ENCODE data around the gene LIN28A.
A peak's percentile ranks its signal among the peaks of the same experiment; 100 is the strongest.

The LIN28A gene

GRCh38 chr1:26375081-26375480 is 35.5 kb upstream of the LIN28A start:
- Histone ChIP-seq H4K20me1 (ENCODE audit: insufficient read depth, low read length) (0 out of 2 replicates have a peak, but pooled peaks cover 2% of the 10 kb centered on the region), H3K4me1 (ENCODE audit: insufficient read depth, low read length) (peaks cover 27% of the 10 kb centered on the region), H3K36me3 (ENCODE audit: insufficient read depth, low read length) (no peaks in the 10 kb centered on the region), H3K27ac (ENCODE audit: low read length) (no peak overlapping the region), H3K4me2 (ENCODE audit: insufficient read depth, low read length) (no peak overlapping the region), H3K79me2 (ENCODE audit: insufficient read depth, low read length) (no peaks in the 10 kb centered on the region), H3K27me3 (ENCODE audit: insufficient read depth, low read length, poor library complexity) (no peaks in the 10 kb centered on the region), H2AFZ (ENCODE audit: low read depth, low read length) (no peak overlapping the region), H3K9ac (ENCODE audit: low read depth, low read length) (no peak overlapping the region), H3K4me3 (ENCODE audit: low read depth in 1 of 2, low read length in 2 of 2) (no peak overlapping the region), H3K9me3 (ENCODE audit: insufficient read depth, low read length, severe bottlenecking) (no peaks in the 10 kb centered on the region)
- TF ChIP-seq EZH2 (IDR thresholded peaks at IDR 0.05; ENCODE audit: borderline replicate concordance, low read depth, low read length, severe bottlenecking), result no peak
- TF ChIP-seq, protein P1, sequence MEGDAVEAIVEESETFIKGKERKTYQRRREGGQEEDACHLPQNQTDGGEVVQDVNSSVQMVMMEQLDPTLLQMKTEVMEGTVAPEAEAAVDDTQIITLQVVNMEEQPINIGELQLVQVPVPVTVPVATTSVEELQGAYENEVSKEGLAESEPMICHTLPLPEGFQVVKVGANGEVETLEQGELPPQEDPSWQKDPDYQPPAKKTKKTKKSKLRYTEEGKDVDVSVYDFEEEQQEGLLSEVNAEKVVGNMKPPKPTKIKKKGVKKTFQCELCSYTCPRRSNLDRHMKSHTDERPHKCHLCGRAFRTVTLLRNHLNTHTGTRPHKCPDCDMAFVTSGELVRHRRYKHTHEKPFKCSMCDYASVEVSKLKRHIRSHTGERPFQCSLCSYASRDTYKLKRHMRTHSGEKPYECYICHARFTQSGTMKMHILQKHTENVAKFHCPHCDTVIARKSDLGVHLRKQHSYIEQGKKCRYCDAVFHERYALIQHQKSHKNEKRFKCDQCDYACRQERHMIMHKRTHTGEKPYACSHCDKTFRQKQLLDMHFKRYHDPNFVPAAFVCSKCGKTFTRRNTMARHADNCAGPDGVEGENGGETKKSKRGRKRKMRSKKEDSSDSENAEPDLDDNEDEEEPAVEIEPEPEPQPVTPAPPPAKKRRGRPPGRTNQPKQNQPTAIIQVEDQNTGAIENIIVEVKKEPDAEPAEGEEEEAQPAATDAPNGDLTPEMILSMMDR (IDR thresholded peaks at IDR 0.05; ENCODE audit: borderline replicate concordance, extremely low read depth, low read length, poor library complexity, severe bottlenecking), result no peak
- ATAC-seq (ENCODE audit: insufficient read depth, low read depth), result no peak
- no peak for DNase-seq

DNA sequence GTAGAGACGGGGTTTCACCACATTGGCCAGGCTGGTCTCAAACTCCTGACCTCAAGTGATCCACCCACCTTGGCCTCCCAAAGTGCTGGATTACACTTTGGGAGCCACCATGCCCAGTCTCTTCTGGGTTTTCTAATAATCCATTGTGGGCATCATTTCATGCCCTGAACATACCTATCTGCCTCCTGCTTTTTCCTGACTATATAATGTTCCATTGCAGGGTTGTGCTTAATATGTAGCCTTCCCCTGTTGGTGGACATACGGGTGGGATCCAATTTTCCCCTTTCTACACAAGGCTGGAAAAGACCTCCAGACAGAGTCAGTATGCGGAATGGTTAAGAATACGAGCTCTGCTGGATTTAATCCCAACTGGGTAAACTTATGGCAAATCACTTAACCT is 34.6 kb upstream of the LIN28A start:
- no peak overlapping the region for H2AFZ ChIP-seq (ENCODE audit: low read depth, low read length)
- no peaks in the 10 kb centered on the region for H3K9me3 ChIP-seq (ENCODE audit: insufficient read depth, low read length, severe bottlenecking)
- no peaks in the 10 kb centered on the region for H3K36me3 ChIP-seq (ENCODE audit: insufficient read depth, low read length)
- no peak overlapping the region for H3K9ac ChIP-seq (ENCODE audit: low read depth, low read length)
- H3K27me3 ChIP-seq (ENCODE audit: insufficient read depth, low read length, poor library complexity), result no peaks in the 10 kb centered on the region
- no peak overlapping the region for H3K4me3 ChIP-seq (ENCODE audit: low read depth in 1 of 2, low read length in 2 of 2)
- H4K20me1 ChIP-seq (ENCODE audit: insufficient read depth, low read length), result 0 out of 2 replicates have a peak, but pooled peaks cover 2% of the 10 kb centered on the region
- no peak overlapping the region for H3K27ac ChIP-seq (ENCODE audit: low read length)
- H3K4me1 ChIP-seq (ENCODE audit: insufficient read depth, low read length), result peaks cover 24% of the 10 kb centered on the region
- no peak for DNase-seq
- TF ChIP-seq, protein P1 (IDR thresholded peaks at IDR 0.05; ENCODE audit: borderline replicate concordance, extremely low read depth, low read length, poor library complexity, severe bottlenecking), result no peak
- TF ChIP-seq EZH2 (IDR thresholded peaks at IDR 0.05; ENCODE audit: borderline replicate concordance, low read depth, low read length, severe bottlenecking), result no peak
- no peaks in the 10 kb centered on the region for H3K79me2 ChIP-seq (ENCODE audit: insufficient read depth, low read length)
- no peak overlapping the region for H3K4me2 ChIP-seq (ENCODE audit: insufficient read depth, low read length)
- ATAC-seq (ENCODE audit: insufficient read depth, low read depth), result no peak

GRCh38 chr1:26378088-26378878 is 32.3 kb upstream of the LIN28A start:
- peak; percentile 86 for DNase-seq
- TF ChIP-seq, protein P1 (IDR thresholded peaks at IDR 0.05; ENCODE audit: borderline replicate concordance, extremely low read depth, low read length, poor library complexity, severe bottlenecking), result no peak
- no peak for TF ChIP-seq EZH2 (IDR thresholded peaks at IDR 0.05; ENCODE audit: borderline replicate concordance, low read depth, low read length, severe bottlenecking)
- H3K4me3 ChIP-seq (ENCODE audit: low read depth in 1 of 2, low read length in 2 of 2), result no peak overlapping the region
- H3K27ac ChIP-seq (ENCODE audit: low read length), result peak overlapping the region; percentile 55
- H3K4me2 ChIP-seq (ENCODE audit: insufficient read depth, low read length), result peak overlapping the region; percentile 40
- no peaks in the 10 kb centered on the region for H3K36me3 ChIP-seq (ENCODE audit: insufficient read depth, low read length)
- ATAC-seq (ENCODE audit: insufficient read depth, low read depth), result peak; percentile 97
- H3K27me3 ChIP-seq (ENCODE audit: insufficient read depth, low read length, poor library complexity), result no peaks in the 10 kb centered on the region
- no peaks in the 10 kb centered on the region for H3K79me2 ChIP-seq (ENCODE audit: insufficient read depth, low read length)
- no peaks in the 10 kb centered on the region for H3K9me3 ChIP-seq (ENCODE audit: insufficient read depth, low read length, severe bottlenecking)
- H3K9ac ChIP-seq (ENCODE audit: low read depth, low read length), result no peak overlapping the region
- peaks cover 24% of the 10 kb centered on the region for H3K4me1 ChIP-seq (ENCODE audit: insufficient read depth, low read length)
- 0 out of 2 replicates have a peak, but pooled peaks cover 2% of the 10 kb centered on the region for H4K20me1 ChIP-seq (ENCODE audit: insufficient read depth, low read length)
- no peak overlapping the region for H2AFZ ChIP-seq (ENCODE audit: low read depth, low read length)
